H1 (cell line): ENCODE results near the gene EIF4E3. TPM values are rescaled to one million over a fixed set of nuclear protein-coding genes. Genes with fewer than 3 reads are reported as not detected.

ENCODE experiments used
- BRCA1 ChIP-seq: IDR thresholded peaks from 2 replicates; pipeline ENCODE4 v1.6.1; 2012; ENCODE audit warnings: low read depth, low read length, improper control_type of control experiment
- polyA plus RNA-seq, 7 experiments: library from polyadenylated mRNA; depleted of rRNA in 3 of 7; stranded (reverse) in 5 of 7; unstranded in 2 of 7; fragments of >200 nt in 5 of 7; fragments of 200-250 nt in 2 of 7; gene quantifications; 1 replicate in 5 of 7; 2 replicates in 1 of 7; 4 replicates in 1 of 7; pipeline versions ENCODE4 v1.2.1 to v1.2.3, GENCODE V29; 2011 to 2013; ENCODE audit warnings: missing spikeins in 2 of 7, mixed read lengths in 2 of 7
- total RNA-seq: library from RNA; stranded (reverse); fragmentation: NEBNext Ultra II Directional; extraction: Animal tissue kit (Norgen Biotek cat#: 25700); gene quantifications from 2 replicates; pipeline ENCODE4 v1.2.1, GENCODE V29; 2021
- TF ChIP-seq, protein P1 (sequence below): fragments of 300-600 bp; sonication (generic); IDR thresholded peaks from 2 replicates; pipeline ENCODE4 v1.7.1; 2012; ENCODE audit warnings: low read length, moderate library complexity, mild to moderate bottlenecking, inconsistent platforms; ENCODE audit not compliant: insufficient replicate concordance

Gene EIF4E3
- total and polyA plus RNA-seq, 2 of the 8 experiments (the other 6 are each of a cell fraction or from before 2014, with no cell fraction given), result 5.2 to 17.0 TPM

DNA sequence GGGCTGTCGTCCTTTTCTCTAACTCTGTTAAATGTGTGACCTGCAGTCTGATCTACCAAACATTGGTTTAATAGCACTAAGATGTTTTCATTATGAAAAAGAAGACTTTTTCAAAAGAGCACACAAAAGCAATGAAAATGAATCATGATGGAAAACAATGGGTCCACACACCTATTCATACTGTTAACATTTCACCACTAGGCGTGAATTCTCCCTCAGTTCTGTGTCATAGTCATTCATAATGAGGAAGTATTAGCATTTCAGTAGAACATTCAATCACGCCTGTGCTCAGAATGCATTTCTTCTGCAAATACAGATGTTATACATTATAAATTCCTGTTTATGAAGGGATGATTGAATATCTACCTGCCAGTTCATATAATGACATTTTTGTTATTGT lies 35.9 kb downstream of the EIF4E3 start (continued):
- TF ChIP-seq, protein P1, sequence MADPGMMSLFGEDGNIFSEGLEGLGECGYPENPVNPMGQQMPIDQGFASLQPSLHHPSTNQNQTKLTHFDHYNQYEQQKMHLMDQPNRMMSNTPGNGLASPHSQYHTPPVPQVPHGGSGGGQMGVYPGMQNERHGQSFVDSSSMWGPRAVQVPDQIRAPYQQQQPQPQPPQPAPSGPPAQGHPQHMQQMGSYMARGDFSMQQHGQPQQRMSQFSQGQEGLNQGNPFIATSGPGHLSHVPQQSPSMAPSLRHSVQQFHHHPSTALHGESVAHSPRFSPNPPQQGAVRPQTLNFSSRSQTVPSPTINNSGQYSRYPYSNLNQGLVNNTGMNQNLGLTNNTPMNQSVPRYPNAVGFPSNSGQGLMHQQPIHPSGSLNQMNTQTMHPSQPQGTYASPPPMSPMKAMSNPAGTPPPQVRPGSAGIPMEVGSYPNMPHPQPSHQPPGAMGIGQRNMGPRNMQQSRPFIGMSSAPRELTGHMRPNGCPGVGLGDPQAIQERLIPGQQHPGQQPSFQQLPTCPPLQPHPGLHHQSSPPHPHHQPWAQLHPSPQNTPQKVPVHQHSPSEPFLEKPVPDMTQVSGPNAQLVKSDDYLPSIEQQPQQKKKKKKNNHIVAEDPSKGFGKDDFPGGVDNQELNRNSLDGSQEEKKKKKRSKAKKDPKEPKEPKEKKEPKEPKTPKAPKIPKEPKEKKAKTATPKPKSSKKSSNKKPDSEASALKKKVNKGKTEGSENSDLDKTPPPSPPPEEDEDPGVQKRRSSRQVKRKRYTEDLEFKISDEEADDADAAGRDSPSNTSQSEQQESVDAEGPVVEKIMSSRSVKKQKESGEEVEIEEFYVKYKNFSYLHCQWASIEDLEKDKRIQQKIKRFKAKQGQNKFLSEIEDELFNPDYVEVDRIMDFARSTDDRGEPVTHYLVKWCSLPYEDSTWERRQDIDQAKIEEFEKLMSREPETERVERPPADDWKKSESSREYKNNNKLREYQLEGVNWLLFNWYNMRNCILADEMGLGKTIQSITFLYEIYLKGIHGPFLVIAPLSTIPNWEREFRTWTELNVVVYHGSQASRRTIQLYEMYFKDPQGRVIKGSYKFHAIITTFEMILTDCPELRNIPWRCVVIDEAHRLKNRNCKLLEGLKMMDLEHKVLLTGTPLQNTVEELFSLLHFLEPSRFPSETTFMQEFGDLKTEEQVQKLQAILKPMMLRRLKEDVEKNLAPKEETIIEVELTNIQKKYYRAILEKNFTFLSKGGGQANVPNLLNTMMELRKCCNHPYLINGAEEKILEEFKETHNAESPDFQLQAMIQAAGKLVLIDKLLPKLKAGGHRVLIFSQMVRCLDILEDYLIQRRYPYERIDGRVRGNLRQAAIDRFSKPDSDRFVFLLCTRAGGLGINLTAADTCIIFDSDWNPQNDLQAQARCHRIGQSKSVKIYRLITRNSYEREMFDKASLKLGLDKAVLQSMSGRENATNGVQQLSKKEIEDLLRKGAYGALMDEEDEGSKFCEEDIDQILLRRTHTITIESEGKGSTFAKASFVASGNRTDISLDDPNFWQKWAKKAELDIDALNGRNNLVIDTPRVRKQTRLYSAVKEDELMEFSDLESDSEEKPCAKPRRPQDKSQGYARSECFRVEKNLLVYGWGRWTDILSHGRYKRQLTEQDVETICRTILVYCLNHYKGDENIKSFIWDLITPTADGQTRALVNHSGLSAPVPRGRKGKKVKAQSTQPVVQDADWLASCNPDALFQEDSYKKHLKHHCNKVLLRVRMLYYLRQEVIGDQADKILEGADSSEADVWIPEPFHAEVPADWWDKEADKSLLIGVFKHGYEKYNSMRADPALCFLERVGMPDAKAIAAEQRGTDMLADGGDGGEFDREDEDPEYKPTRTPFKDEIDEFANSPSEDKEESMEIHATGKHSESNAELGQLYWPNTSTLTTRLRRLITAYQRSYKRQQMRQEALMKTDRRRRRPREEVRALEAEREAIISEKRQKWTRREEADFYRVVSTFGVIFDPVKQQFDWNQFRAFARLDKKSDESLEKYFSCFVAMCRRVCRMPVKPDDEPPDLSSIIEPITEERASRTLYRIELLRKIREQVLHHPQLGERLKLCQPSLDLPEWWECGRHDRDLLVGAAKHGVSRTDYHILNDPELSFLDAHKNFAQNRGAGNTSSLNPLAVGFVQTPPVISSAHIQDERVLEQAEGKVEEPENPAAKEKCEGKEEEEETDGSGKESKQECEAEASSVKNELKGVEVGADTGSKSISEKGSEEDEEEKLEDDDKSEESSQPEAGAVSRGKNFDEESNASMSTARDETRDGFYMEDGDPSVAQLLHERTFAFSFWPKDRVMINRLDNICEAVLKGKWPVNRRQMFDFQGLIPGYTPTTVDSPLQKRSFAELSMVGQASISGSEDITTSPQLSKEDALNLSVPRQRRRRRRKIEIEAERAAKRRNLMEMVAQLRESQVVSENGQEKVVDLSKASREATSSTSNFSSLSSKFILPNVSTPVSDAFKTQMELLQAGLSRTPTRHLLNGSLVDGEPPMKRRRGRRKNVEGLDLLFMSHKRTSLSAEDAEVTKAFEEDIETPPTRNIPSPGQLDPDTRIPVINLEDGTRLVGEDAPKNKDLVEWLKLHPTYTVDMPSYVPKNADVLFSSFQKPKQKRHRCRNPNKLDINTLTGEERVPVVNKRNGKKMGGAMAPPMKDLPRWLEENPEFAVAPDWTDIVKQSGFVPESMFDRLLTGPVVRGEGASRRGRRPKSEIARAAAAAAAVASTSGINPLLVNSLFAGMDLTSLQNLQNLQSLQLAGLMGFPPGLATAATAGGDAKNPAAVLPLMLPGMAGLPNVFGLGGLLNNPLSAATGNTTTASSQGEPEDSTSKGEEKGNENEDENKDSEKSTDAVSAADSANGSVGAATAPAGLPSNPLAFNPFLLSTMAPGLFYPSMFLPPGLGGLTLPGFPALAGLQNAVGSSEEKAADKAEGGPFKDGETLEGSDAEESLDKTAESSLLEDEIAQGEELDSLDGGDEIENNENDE, result peak; percentile 6
- no peak for TF ChIP-seq BRCA1
